Fibroblast of pulmonary artery (primary cell): Measurements from ENCODE around the gene SRSF12.

ENCODE experiments used
- DNase-seq: peaks from one replicate; pipeline ENCODE4 v3.0.0-alpha.2; 2010; ENCODE audit warnings: low read depth
- H3K4me3 ChIP-seq: replicated peaks from 2 replicates; pipeline ENCODE4 v1.5.1; 2011; ENCODE audit warnings: low read depth, mild to moderate bottlenecking, control low read depth, low read length, moderate library complexity
- CTCF ChIP-seq: IDR thresholded peaks from 2 replicates; pipeline ENCODE4 v1.5.1; 2011; ENCODE audit warnings: mild to moderate bottlenecking, control low read depth, low read length, inconsistent platforms; ENCODE audit errors: missing control alignments

The SRSF12 gene

GRCh38 chr6:89146718-89147700, 29.1 kb upstream of the SRSF12 start:
- TF ChIP-seq CTCF: no peak
- H3K4me3 ChIP-seq: peak overlapping the region; percentile 58
- peak; percentile 48 for DNase-seq

GRCh38 chr6:89145956-89146717, 28.3 kb upstream of the SRSF12 start, which contains the start of gene PM20D2:
Gene PM20D2 (plus strand): TSS chr6:89146055. CDS start chr6:89146145, 90 bp downstream.
- peak within 1 kb of the TSS; percentile 58 for H3K4me3 ChIP-seq
- DNase-seq: peak; percentile 23
- TF ChIP-seq CTCF: no peak

GRCh38 chr6:89145091-89145955, 27.5 kb upstream of the SRSF12 start:
- TF ChIP-seq CTCF: no peak
- peak; percentile 22 for DNase-seq

GRCh38 chr6:89144354-89144906, 26.6 kb upstream of the SRSF12 start:
- no peak for TF ChIP-seq CTCF
- DNase-seq: no peak
- no peak overlapping the region for H3K4me3 ChIP-seq

More at GRCh38 chr6:89145091-89145955, 27.5 kb upstream of the SRSF12 start:
- peak overlapping the region; percentile 58 for H3K4me3 ChIP-seq

- no peak for DNase-seq
- TF ChIP-seq CTCF: no peak
- no peak overlapping the region for H3K4me3 ChIP-seq
Observed at GRCh38 chr6:89140347-89141156, 22.7 kb upstream of the SRSF12 start.
